GM21390 (cell line): ENCODE results near the gene CRHR2.
"Not testable (repeated sequence)": the region's sequence is repeated elsewhere in the genome, so short reads cannot be mapped to it uniquely, and the experiment has no call there.

Experiments used
- ATAC-seq: cut with Tn5 transposase; IDR thresholded peaks from one replicate; pipeline ENCODE4 v1.9.1; 2021; ENCODE audit not compliant: unreplicated experiment

The CRHR2 gene

DNA sequence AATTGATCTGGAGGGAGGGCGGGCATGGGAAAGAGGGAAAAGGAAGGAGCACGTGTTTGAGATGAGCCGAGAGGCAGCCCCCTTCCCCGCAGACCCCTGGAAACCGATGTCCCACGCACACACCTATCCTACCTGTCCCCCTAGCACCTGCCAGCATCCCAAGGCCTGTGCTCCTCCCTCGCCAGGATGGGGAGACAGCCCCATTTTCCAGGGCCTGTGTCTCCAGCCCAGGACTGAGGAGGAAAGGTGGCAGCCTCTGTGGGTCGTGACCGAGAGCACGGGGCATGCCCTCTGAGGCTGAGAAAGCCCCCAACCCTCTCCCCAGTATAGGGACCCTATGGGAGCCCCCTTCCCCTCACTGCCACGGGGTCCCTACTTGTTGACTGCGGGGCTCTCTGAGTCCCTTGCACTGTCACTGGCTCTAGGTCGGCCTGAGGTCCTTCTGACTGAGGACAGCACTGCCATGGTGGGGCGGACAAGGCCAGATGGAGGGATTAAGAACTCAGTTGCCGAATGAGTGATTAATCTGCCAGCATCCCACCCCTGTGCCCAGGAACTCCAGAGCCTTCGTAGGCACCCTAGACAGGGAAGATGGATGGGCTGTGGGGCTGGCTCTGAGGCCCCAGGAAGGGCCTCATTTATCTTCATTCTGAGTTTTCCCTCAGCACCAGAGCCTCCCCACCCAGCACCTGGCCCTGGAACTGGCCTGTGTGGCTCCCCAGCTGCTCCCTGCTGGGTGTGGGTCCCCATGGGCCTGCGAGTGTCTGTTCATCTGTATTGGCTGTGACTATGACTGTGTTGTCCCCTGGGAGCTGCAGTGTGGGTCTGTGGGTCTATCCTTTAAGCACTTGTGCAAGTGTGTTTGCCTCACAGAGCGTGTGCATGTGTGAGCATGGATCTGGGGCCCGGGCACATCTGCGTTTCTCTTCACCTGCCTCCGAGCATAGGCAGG is 26.0 kb downstream of the CRHR2 start:
- no peak for ATAC-seq

DNA sequence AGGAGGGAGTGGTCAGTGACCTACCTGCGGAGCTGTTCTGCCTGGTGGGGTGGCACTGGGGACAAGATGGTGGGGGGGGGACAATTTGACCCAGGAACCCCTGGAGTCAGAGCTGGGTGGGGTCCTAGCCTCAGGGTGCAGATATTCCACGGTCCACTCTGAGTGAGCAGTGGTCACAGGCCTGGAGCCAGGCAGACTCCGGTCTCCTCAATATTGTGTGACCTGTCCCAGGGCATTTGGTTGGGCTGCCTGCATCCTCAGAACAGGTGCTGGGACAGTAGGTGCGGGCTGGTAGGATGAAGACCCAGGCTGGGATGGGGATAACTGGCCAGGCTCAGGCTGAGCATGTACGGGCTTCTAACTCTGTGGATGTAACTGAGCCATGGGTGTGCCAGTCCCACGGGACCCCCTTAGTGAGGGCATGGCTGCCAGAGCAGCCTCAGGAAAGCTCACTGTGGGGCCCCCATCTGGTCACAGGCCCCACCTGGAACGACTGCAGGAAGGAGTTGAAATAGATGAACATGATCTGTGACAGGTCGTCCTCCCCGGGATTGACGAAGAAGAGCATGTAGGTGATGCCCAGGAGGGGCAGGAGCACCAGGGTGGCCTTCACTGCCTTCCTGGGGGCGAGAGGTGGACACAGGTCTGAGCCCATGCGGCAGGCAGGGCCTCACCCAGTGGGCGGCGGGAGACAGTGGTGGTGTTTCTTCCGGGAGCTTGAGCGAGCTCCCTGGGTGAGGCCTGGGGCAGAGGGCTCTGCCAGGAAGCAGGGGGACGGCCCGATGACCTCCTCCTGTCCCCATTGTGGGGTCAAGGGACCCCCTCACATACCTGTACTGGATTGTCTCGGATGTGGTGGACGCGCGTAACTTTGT is 26.9 kb downstream of the CRHR2 start:
- ATAC-seq: no peak

DNA sequence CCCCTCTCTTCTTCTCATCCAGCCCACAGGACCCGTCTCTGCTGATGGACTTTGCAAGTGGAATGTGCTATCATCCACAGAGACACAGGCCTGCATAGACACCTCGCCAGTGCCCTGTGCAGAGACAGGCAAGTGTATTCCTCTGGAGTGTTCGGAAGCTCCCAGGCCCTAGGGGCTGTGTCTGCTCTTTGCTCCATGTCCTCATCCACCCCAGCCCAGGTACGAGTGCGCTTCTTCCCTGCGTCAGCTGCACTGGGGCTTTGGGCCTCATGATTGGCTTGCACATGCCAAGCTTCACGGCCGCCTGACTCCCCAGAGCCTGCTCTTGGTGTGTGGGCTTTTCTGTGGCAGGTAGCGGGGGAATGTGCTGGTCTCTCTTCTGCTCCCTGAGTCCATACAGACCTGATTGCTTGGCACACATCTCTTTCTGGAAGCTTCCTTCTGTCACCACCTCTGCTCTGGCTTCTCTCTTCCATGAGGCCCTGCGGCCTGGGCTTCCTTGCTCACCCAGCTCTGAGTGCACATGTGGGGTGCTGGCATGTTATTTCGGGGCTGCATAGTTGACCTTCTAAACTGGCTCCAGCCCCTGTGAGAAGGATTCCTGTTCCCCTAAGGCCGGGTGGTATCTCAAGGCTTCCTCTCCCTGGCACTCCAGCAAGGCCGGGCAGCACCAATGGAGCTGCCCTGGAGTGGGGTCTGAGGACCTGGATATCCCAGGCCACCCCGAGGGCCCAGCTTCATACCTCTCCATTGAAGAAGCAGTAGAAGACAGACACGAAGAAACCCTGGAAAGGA is 27.8 kb downstream of the CRHR2 start:
- ATAC-seq: no peak

DNA sequence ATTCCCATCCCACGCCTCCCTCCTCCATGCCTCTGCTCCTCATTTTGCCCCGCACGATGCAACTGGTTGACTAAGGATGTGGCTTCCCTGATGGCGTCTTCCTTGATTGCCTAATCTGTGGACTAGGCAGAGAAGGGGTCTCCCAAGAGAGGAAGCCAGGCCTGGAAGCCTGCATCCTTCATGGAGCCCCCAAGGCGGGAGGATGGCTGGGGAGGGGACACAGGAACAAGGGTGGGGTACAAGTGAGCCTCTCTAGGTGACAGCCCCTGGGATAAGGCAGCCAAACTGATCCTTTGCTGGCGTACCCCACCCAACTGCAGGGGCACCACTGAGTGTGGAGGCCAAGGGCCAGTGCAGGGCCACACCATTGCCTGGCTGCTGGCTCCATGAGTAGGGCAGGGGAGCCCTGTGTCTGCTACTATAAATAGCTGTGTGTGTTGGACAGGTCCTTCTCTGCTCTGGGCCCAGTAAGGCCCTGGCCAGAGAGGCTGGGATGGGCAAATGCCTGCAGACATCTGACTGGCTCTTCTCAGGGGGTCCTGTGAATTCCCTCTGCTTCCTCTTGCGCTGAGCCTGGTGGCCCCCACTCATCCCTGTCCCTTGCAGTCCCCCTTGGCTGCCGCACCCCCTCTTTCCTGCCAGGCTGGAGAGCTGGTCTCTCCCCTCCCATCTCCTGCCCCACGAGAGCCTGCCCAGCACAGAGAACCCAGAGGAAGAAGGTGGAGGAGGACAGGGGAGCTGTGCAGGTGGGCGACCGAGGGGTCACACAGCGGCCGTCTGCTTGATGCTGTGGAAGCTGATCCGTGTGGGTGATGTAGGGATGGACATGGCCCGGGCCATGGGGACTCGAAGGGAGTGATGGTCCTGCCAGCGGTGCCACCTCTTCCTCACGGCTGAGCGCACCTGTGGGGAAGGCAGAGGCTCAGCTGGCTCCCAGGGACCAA is 29.3 kb downstream of the CRHR2 start:
- ATAC-seq: no peak

DNA sequence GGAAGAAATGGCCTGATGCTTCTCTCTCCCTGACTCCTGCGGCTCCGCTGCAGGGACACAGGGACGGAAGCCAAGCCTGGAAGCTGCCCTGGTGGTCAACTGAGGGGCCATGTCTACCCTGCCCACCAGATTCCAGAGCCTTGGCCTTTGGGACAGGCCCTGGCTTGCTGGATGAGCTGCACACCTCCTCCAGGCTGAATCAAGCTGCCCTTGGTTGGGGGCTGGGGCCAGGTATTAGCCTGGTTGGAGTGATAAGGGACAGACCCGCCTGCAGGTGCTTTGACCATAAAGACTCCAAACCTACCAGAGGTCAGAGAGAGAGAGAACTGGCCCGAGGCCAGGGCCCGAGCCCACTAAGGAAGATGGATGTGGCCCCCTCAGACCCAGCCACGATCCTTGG is 30.1 kb downstream of the CRHR2 start:
- ATAC-seq: no peak

- no peak for ATAC-seq
Measured at GRCh38 chr7:30650421-30650808, 31.8 kb downstream of the CRHR2 start.

DNA sequence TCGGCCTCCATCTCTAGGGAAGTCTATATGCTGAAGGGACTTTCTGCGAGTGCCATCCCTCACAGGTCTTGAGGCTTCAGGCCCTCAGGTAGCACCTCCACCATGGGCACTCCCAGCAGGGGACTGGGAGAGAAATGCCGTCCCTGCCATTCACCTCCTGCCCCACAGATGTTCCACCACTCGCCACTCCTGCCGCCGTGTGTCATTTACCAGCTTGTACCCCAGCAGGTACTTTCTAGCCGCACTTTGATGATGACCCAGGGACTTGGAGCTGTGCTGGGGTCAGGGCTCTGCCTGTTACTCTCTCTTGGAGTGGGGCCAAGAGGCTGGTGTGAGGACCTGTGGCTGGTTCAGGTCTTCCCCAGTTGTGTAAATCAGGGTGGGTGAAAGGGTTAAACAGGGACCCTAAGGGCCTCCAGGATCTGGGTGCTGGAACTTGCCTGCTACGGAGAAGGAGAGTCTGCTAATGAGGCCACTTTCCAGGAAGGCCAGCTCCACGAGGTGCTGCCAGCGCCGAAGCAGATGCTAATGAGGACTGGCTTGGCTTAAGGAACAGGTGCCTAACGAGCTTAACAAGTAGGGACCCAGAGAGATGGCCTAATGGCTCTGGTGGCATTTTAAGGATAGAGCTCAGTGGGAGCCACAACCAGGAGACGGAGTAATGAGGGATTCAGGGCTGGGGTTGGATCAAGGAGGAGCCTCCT is 32.4 kb downstream of the CRHR2 start:
- no peak for ATAC-seq

DNA sequence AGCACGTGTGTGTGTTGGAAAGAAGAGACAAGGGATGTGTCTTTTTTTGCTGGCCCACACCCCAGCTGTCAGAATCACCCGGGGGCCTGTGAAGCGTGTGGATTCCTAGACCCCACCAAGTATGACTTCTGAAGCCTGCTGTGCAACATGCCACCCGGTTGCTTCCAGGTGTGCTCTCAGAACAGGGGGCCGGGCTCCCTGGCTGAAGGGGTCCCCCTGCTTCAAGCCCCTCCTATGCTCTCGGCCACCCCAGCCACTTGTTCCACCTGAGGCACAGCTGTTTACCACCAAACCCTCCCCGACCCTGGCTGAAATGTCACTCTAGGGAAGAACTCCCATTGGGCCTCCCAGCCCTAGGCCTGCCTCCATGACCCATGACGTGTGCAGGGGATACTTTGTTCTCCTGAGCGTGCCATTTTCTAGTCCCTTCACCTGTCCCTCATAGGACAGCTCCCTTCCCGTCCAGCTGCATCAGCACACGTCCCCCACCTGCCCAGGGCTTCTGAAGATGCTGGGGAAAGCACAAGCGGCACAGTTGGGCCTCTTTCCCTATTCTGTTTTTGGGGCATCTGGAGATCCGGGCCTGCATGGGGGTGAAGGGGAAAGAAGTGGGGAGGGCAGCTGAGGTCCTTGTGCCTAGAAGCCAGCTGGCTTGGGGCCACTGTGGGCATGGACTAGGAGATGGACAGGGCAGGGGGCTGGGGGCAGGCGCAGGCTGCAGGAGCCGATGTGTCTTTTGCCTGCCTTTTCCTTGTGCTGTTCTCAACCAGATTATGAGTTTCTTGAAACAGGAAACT is 33.3 kb downstream of the CRHR2 start:
- no peak for ATAC-seq

GRCh38 chr7:30647589-30648364 is 34.5 kb downstream of the CRHR2 start:
- no peak for ATAC-seq

- ATAC-seq: no peak
Measured at GRCh38 chr7:30646154-30646553, 36.1 kb downstream of the CRHR2 start.

DNA sequence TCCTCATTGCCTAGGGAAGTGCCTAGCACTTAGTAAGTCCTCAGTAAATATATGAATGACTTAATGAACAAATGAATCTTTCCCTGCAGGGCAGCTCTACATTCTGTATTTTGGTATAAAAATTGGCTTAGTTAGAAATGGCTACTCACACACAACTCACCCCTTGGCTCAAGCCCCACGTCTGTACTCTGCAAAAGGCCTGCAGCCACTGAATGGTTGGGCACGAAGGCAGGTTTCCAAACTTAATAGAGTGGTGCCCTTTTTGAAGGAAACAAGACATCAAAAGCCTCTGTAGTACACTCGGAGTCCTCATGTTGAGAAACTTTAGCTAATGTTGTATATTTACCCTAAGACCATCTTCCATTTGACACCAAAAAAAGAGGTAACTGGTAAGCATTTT is 36.6 kb downstream of the CRHR2 start:
- ATAC-seq: no peak

- ATAC-seq: no peak
Measured at GRCh38 chr7:30644286-30644955, 37.8 kb downstream of the CRHR2 start.

DNA sequence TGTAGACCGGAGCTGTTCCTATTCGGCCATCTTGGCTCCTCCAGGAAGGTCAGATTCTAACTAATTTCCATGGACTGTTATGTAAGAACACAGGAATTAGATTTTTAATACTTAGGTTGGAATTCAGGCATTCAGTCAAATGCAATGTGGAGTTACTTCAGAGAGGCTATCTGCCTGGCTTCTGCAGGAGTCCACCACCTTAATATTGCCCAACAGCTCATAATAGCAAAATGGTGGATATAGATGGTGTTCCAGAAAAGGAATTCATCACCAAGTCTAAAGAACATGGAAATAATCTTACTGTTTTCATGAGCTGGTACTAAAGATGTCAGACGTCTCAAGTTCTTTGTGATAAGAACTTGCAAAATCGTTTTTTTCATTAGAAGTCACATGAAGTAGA is 39.5 kb downstream of the CRHR2 start:
- no peak for ATAC-seq

DNA sequence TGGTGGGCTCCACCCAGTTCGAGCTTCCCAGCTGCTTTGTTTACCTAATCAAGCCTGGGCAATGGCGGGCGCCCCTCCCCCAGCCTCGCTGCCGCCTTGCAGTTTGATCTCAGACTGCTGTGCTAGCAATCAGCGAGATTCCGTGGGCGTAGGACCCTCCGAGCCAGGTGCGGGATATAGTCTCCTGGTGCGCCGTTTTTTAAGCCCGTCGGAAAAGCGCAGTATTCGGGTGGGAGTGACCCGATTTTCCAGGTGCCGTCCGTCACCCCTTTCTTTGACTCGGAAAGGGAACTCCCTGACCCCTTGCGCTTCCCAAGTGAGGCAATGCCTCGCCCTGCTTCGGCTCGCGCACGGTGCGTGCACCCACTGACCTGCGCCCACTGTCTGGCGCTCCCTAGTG is 39.9 kb downstream of the CRHR2 start:
- ATAC-seq: not testable (repeated sequence)

- ATAC-seq: no peak
Measured at GRCh38 chr7:30635798-30636197, 46.5 kb downstream of the CRHR2 start.

- no peak for ATAC-seq
Measured at GRCh38 chr7:30634634-30635201, 47.5 kb downstream of the CRHR2 start.

DNA sequence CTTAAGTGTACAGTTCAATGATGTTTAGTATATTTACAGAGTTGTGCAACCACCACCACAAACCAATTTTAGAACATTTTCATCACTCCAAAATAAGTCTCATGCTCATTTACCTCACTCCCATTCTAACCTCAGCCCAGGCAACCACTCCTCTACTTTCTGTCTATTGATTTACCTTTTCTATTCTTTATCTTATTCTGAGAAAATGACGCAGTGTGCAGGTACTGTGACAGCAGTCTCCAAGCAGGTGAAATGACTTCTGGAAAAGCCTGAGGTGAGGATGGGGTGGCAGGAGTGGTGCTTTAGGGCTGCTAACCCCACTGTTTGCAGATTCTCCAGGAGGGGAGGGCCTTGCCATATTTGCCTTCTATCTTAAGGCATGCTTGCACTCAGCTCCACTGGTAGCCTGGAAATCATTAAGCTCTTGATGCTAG is 48.0 kb downstream of the CRHR2 start:
- ATAC-seq: no peak
